GM21723 (cell line): ENCODE results near the gene NCOR1.

Source experiments
- ATAC-seq: cut with Tn5 transposase; IDR thresholded peaks from one replicate; pipeline ENCODE4 v1.9.1; 2021; ENCODE audit warnings: mild to moderate bottlenecking, moderate library complexity; ENCODE audit not compliant: unreplicated experiment

The NCOR1 gene

DNA sequence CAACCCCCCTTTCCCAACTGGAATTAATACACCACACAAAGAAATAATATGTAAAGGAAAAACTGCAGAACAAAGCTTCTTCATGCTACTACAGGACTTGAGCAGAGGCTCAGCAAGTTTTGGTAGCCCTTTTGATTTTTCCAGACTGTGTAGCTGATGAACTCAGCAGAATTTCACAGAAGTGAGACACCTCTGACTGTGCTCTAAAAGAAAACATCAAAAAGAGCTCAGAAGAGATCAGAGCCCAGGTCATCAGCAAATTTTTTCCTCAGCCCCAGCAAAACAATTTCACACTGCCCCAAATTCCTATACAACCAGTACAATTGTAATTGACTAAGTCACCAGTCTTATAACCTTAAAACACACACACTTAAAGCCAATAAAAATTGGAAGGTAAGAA lies 177.7 kb downstream of the NCOR1 start:
- no peak for ATAC-seq

DNA sequence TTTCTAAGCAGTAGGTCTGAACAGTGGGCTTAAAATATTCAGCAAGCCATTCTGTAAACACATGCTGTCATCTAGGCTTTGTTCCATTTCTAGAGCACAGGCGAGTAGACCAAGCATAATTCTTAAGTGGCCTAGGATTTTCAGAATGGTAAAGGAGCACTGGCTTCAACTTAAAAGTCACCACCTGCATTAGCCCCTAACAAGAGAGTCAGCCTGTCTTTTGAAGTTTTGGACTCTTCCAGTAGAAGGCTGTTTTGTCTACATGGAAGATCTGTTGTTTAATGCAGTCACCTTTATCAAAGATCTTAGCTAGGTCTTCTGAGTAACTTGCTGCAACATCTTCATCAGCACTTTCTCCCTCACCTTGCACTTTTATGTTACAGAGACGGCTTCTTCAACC lies 179.1 kb downstream of the NCOR1 start:
- no peak for ATAC-seq

DNA sequence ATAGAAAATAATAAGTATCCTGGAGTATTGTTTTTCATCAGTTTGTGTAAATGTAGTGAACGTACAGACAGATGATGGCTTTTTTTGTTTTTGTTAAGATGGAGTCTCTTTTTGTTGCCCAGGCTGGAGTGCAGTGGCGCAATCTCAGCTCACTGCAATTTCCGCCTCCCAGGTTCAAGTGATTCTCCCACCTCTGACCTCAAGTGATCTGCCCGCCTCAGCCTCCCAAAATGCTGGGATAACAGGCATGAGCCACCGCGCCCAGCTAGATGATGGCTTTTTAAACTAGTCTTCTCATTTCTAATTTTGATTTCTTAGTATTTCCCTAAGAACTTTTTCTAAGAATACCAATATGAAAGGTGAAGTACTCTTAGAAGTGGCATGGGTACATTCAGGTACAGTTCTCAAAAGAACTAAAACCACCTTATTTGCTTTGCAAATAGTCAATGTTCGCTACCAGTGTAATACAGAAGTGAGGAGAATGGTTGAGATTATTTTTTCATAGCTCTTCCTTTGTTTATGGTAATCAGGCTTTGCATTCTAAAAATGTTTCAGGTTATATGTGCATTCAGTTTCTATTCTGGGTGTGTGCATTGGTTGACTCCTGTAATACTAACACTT lies 181.5 kb downstream of the NCOR1 start:
- ATAC-seq, result no peak

DNA sequence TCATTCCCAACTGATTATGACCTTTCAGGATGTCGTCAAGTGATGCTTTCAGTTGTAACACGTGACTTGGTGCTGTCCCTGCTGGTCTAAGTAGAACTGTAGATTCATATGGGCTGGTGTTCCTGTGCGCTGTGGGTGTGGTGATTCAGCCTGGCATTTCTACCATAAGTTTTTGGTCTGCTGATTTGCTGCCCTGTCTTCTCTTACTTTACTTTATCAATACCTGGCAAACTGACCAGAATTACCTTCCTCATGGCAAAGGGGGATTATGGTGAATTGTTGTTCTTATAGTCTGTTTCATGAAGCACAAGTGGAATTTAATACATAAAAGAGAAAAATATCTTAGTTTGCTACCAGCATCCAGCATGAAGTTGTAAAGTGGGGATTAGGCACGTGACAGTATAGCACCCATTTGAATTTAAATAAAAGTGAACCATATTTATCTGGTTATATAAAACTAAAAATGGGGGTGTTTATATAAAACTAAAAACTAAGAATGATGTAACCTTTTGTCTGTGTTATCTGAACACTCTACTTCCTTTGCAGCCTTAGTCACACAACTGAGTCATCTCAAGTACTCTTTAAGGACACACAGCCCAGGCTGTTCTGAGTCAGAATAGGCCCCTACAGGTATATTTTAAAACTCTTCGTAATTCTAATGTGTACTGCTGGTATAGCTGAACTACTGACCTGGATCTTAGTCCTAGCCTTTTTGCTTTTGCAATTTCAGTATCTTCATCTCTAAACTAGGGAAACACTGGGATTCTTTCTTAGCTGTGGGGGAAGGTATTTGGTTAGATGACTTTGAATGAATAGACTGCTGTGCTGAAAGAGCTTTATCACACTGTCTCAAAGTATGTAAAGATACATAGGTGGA lies 187.4 kb downstream of the NCOR1 start:
- peak; percentile 91 for ATAC-seq

DNA sequence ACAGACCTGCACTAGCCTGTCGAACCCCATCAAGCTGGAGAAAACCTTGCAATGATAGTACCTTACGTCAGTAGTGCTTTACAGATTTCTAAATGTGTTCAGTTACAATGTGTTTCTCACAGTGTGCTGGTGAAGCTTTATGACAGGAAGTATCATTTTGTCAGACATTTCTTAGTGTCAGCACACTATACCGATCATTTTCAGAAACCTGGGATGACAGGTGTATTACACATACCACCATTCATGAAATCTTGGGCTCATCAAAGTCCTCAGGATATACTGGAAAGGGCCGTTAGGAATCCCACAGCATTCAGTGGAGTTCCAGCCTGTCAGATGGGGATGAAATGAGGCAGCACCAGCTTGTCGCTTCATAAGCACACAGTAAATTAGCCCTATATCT lies 188.4 kb downstream of the NCOR1 start:
- no peak for ATAC-seq

DNA sequence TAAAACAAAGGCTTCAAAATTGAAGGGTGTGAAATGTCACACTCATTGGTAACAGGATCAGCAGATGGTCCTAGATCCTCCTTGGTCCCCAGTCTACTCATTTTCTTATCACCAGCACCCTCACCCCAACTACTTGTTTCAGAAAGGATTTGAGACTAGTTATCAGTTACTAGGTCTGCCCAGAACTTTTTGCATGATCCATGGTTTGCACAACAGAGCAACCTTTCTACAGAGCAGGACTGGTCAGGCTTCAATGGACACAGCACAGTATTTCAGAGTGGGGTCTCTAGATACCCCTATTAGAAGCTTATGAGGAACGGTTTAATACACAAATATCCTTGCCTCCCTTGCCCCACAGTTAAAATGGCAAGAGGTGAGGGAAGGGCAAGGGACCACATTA lies 190.1 kb downstream of the NCOR1 start:
- no peak for ATAC-seq

DNA sequence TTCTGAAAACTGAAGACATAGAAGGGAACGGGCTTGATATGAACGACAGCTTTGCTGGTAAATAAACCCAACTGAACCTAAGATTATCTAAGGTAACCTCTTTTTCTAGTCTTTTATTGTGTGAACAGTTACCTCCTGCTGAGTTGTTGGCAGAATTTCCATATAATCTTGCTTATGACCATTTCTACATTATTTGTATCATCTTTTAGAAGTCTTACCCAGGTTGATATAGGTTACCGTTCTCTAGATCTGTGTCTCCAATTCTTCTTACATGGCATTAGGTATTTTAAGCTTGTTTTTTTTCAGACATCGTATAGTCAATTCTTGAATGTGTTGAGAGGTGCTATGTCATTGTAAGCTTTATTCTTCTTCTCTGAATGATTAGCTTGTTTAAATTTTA lies 191.5 kb downstream of the NCOR1 start:
- ATAC-seq, result no peak

DNA sequence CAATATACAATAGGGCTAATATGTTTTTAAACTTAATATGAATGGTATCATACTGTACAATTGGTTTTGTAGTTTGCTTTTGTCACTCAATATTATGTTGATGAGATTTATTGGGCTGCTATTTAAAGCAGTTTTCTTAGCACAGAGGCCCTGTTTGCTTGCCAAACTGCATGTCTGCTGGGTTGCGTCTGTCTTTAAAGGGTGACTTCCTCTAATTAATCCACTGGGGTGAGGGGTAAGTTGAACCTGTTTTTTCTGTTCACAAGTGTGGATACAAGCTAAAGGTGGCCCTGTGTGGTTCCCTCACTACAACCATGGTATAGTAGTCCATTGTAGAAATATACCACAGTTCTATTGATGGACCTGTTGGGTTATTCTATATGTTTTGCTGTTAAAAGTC lies 196.0 kb downstream of the NCOR1 start:
- no peak for ATAC-seq

DNA sequence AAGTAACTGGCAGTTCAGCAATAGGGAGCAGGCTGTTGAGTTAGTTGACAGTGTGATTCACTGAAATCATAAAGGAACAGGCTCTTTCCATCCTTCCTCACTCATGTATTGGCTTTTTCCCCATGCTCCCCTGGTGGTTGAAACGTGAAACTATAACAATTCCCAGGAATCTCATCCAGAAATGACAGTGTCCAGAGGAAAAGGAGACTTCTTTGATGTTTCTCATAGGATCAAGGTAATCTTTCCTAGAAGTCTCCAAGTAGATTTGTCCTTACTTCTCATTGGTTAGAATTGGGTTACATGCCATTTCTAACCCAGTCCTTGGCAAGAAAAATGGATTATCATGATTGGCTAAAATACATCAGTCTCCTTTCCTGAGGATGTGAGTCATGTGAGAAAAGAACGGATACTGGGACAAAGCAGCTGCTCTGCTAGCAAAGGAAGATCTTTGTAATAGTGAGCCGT lies 201.4 kb downstream of the NCOR1 start:
- no peak for ATAC-seq

DNA sequence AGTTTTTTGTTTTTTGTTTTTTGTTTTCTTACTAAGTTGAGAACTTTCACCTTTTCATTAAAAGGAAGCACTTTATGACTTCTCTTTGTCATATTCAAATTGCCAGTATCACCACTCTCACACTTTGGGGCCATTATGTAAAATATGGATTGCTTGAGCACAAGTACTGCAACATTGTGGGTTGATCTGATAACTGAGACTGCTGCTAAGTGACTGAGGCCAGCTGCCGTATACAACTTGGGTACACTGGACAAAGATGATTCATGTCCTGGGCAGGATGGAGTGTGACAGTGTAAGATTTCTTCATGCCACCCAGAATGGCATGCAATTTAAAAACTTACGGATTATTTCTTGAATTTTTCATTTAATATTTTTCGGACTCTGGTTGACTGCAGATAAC lies 207.9 kb downstream of the NCOR1 start:
- no peak for ATAC-seq

DNA sequence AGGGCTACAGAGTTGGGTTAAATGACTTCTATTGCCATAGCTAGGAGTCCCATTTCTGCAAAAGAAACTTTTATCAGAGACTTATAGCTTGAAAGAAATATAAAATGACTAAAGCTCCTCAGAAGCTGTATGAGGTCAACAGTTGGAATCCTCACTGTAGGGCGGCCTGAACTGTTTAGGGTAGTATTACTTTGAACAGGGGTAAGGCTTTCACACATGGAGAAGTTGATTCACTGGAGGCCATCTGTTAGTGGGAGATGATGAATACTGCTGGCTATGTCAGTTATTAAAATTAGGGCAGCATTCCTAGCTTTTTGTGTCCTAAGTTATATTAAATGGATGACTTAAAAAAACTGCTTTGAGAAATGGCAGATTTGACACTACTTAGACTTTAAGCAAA lies 209.7 kb downstream of the NCOR1 start:
- no peak for ATAC-seq

DNA sequence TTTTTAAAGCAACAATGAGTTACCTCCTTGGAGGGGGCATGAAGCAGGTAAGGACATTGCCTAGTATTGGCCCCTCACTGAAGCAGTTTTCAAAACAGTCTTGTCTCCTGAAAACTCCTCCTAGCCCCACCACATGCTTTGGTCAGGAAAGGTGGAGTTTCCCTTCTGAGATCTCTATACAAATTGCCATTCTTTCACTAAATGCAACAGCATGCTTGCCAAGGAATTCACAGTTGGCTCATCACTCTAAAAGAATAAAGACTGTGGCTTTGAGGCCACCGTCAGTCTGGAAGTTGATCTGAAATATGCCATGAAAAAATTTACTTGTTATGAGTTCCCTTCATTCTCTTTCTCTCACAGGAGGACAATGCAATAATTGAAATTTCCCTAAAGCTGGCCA lies 211.5 kb downstream of the NCOR1 start:
- ATAC-seq, result no peak

DNA sequence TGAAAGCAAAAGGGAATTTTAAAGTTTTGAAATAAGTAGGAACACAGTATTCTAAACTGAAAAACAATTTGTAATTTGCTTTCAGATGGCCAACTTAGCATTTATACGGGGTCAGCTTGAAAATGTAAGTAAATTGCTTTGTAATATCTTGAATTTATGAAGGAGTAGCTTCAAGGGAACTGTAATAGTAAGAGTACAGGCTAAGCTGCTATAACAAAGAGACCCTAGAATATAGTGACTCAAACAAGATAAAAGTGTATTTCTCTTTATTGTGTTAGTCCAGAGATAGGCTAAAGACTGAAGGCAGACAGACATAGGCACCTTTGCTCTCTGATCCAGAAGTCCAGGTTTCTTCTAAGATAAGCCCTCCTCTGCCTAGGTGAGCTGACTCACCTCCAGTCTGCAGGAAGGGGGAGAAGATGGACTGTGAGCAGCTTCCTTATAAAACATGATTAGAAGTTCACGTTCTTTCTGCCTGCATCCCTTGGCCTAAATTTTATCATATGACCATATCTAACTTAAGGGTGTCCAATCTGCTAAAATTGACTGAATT lies 212.6 kb downstream of the NCOR1 start:
- ATAC-seq, result no peak

DNA sequence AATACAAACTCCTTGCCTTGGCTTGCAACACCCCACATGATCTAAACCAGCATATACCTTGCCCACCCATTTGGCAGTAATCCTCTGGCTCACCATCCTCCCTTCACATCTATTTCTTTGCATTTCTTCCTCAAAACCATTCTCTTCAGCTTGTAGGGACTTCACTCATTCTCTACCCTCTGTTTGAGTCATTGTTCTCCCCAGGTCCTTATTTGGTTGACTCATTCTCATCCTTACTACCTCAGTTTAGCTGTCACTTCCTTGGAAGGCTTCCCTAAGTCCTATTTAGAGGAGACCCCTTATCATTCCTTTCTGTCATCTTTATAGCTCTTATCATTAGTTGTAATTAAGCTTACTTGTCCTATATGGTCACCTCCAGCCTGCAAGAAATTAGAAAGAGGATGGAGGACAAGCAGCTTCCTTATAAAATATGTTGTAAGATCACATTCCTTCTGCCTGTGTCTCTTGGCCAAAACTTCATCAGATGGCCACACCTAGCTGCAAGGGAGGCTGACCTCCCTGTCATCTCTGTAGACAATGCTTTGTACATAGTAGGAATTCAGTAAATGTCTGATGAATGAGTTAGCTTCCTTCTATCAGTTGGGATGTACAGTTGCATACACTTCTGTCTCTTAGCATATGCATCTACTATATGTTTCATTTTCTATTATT lies 214.0 kb downstream of the NCOR1 start:
- ATAC-seq, result no peak

DNA sequence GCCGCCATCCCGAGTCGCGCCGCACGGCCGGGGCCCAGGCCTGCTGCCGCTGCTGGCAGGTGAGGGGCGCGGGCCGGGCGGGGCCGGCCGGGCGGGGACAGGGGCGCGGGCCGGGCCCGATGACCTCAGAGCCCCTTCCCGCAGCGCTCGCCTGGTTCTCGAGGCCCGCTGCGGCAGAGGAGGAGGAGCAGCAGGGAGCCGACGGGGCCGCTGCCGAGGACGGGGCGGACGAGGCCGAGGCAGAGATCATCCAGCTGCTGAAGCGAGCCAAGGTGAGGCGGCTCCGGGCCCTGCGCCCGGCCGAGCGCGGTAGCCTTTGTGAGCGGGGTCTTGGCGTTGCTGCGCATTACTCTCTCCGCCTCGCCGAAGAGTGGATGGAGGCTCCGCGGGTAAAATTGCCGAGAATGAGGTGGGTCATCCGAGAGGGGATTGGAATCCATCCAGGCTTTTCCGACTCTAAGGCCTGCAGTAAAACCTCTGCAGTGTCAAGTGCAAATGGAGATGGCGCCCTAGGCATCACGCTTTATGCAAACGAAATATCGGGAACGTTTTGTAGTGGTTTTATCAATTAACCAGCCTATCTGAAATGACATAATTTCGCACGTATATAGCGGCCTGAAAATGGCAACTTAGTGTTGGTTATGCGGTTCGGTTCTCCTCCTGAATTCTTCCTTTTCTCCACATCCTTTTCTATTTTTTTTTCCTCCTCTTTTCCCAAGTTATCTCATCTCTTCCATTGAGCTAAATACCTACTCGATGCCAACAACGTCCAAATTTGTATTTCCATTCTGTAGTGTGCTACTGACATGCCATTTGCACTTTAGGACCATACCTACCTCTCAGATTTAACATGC lies 215.1 kb downstream of the NCOR1 start:
- ATAC-seq, result peak; percentile 43

DNA sequence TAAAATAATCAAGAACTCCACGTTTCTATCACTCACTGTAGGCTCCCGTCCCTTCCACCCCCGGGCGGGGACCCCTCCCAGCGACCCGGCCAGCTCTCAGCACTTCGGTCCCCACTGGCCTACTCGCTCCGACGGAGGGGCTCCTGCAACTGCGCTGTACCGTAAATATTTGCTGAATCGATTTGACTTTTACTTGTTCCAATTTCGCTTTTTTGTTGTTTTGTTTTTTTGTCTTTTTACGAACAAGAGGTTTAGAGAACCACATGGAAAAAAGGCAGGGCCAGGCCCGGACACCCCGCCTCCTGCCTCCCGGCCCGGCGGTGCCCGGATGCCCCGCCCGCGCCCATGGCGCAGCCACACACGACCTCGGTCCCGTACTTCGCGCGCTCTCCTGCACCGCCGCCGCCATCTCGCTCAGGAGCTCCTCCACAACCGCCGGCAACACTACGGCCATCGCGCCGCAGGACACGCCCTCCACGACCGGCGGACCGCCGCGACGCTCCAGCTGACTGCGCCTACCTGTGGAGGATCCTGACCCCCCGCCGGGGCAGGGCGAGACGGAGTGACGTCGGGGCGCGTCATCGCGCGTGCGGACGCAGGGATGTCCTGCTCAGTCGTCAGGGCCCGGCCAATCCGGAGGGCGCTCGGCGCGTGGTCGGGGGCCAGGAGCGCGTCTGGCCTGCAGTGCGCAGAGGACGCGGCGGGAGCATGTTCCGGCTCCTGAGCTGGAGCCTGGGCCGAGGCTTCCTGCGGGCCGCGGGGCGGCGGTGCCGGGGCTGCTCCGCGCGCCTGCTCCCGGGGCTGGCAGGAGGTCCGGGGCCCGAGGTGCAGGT lies 216.0 kb downstream of the NCOR1 start, which contains the start of the genes TTC19 and ZSWIM7:
Gene TTC19 (plus strand): TSS at position 684 of the 833 bp plus-strand sequence. CDS start 25 bp downstream, at position 709.
Gene ZSWIM7 (minus strand): TSS at position 564 of the 833 bp plus-strand sequence. CDS start 110 bp downstream, at position 454.
- ATAC-seq, result peak; percentile 92

DNA sequence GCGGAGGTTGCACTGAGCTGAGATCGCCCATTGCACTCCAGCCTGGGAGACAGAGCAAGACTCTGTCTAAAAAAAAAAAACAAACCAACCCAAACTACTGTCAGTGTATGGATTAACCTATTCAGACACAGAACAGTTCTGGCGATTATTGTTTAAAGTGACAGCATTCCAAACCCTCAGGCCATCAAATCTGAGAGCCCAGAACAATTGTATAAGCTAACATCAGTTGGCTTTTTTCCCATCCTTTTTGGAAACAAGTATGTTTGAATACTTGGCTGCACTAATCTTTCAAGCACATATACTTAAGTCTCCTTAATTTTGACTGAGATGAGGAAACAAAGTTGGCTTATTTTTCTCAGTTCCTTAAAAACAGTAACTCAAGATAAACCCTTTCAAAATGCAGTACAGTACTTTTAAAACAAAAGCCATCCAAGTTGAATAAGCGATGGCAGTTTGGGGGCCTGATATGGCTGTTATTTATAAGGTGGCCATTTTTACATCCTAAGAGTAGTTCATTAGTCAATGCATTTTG lies 217.2 kb downstream of the NCOR1 start:
- ATAC-seq, result no peak

DNA sequence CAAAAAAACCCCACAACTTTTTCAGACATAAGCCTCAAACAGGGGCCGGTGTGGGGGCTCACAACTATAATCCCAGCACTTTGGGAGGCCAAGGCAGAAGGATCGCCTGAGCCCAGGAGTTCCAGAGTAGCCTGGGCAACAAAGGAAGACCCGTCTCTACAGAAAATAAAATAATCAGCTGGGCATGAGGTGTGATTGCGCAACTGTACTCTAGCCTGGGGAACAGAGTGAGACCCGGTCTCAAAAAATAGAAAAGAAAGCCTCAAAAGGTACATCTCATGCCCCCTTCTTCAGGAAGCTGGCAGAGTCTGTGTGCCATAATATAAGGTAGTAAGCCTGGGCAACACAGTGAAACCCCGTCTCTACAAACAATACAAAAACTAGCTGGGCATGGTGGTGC lies 219.0 kb downstream of the NCOR1 start:
- no peak for ATAC-seq
